Measurements from ENCODE around the gene PLPPR3. TPM values are rescaled to one million over a fixed set of nuclear protein-coding genes. Genes with fewer than 3 reads are reported as not detected.

Gene PLPPR3
- polyA plus RNA-seq, 1 donor from 2014 or later, result 239 TPM

- no peak for TF ChIP-seq RAD21 (conservative IDR thresholded peaks at IDR 0.05)
Observed at GRCh38 chr19:835210-835810, 13.6 kb upstream of the PLPPR3 start (continued).

- no peak overlapping the region for H3K27ac ChIP-seq (ENCODE audit: low read length)
- H4K20me1 ChIP-seq (ENCODE audit: insufficient read depth), result no peaks in the 10 kb centered on the region
- H3K27me3 ChIP-seq (ENCODE audit: insufficient read depth, low read depth, low read length), result no peaks in the 10 kb centered on the region
- H3K79me2 ChIP-seq (replicated peaks; ENCODE audit: insufficient read depth, low read length), result no peaks in the 10 kb centered on the region
- H3K9me2 ChIP-seq (ENCODE audit: insufficient read depth, low read length), result no peaks in the 10 kb centered on the region
- no peak overlapping the region for H2AFZ ChIP-seq (ENCODE audit: low read depth, low read length)
- H3K4me2 ChIP-seq (ENCODE audit: low read length), result no peak overlapping the region
- H3K9ac ChIP-seq (ENCODE audit: low read length), result no peak overlapping the region
- no peak overlapping the region for H3K4me3 ChIP-seq (ENCODE audit: low read length)
- no peaks in the 10 kb centered on the region for H3K36me3 ChIP-seq (ENCODE audit: insufficient read depth, low read length)
- no peaks in the 10 kb centered on the region for H3F3A ChIP-seq (ENCODE audit: insufficient read depth, low read length, poor library complexity, severe bottlenecking)
- no peaks in the 10 kb centered on the region for H3K9me3 ChIP-seq (ENCODE audit: low read length)
- no peak for TF ChIP-seq CTCF (IDR thresholded peaks at IDR 0.05; ENCODE audit: poor library complexity, severe bottlenecking)
Observed at GRCh38 chr19:834216-834615, 12.5 kb upstream of the PLPPR3 start.

GRCh38 chr19:831407-832369, 9.9 kb upstream of the PLPPR3 start:
- no peak overlapping the region for H3K27ac ChIP-seq (ENCODE audit: low read length)
- TF ChIP-seq SMC3 (conservative IDR thresholded peaks at IDR 0.05; ENCODE audit: poor library complexity) (no peak), MXI1 (conservative IDR thresholded peaks at IDR 0.05; ENCODE audit: poor library complexity, severe bottlenecking) (no peak), RAD21 (conservative IDR thresholded peaks at IDR 0.05) (no peak), POLR2AphosphoS5 (IDR thresholded peaks at IDR 0.05) (no peak), EP300 (conservative IDR thresholded peaks at IDR 0.05; ENCODE audit: poor library complexity, severe bottlenecking) (no peak), CTCF (IDR thresholded peaks at IDR 0.05; ENCODE audit: poor library complexity, severe bottlenecking) (no peak), REST (IDR thresholded peaks at IDR 0.05; ENCODE audit: borderline replicate concordance) (no peak)
- H3K9me3 ChIP-seq (ENCODE audit: low read length), result no peaks in the 10 kb centered on the region
- H3K4me3 ChIP-seq (ENCODE audit: low read length), result no peak overlapping the region
- no peaks in the 10 kb centered on the region for H4K20me1 ChIP-seq (ENCODE audit: insufficient read depth)
- no peak overlapping the region for H3K9ac ChIP-seq (ENCODE audit: low read length)
- no peaks in the 10 kb centered on the region for H3K9me2 ChIP-seq (ENCODE audit: insufficient read depth, low read length)
- H3K27me3 ChIP-seq (ENCODE audit: insufficient read depth, low read depth, low read length), result no peaks in the 10 kb centered on the region
- H3K79me2 ChIP-seq (replicated peaks; ENCODE audit: insufficient read depth, low read length), result no peaks in the 10 kb centered on the region
- H2AFZ ChIP-seq (ENCODE audit: low read depth, low read length), result no peak overlapping the region
- H3F3A ChIP-seq (ENCODE audit: insufficient read depth, low read length, poor library complexity, severe bottlenecking), result no peaks in the 10 kb centered on the region
- H3K4me2 ChIP-seq (ENCODE audit: low read length), result no peak overlapping the region
- H3K36me3 ChIP-seq (ENCODE audit: insufficient read depth, low read length), result no peaks in the 10 kb centered on the region
